Cortex of kidney (tissue), 1 donor: Measurements from ENCODE around the gene CD48.
"Not testable (repeated sequence)": the region's sequence is repeated elsewhere in the genome, so short reads cannot be mapped to it uniquely, and the experiment has no call there.

Source experiments
- DNase-seq: peaks from one replicate; lab custom pipeline; 2025; lab: John Stamatoyannopoulos, UW

CD48 gene

DNA sequence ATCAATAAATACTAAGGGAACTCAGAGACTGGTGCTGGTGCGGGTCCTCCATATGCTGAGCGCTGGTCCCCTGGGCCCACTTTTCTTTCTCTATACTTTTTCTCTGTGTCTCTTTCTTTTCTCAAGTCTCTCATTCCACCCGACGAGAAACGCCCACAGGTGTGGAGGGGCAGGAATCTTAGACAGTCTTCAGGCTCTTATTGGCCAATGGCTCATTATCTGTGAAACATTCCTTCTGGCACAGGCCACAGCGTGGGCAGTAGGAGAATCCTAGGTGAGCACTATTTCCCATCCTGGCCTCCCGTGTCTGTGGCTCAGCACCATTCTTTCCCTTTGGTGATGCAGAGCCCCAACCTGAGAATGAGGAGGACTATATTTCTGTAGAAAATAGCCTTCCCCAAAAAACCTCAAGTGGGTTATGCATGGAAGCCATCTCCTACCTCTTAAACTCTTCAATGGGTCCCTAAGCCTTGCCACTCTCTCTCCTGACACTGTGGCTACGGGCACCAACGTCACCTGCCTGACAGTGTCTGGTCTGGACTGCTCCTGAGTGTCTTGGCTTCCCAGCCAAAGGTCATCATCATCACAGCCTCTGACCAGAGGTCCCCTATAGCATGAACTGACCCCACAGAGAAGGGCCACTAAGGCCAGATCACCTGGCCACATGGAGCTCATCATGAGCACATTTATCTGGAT is 58.5 kb downstream of the CD48 start:
- DNase-seq: no peak

DNA sequence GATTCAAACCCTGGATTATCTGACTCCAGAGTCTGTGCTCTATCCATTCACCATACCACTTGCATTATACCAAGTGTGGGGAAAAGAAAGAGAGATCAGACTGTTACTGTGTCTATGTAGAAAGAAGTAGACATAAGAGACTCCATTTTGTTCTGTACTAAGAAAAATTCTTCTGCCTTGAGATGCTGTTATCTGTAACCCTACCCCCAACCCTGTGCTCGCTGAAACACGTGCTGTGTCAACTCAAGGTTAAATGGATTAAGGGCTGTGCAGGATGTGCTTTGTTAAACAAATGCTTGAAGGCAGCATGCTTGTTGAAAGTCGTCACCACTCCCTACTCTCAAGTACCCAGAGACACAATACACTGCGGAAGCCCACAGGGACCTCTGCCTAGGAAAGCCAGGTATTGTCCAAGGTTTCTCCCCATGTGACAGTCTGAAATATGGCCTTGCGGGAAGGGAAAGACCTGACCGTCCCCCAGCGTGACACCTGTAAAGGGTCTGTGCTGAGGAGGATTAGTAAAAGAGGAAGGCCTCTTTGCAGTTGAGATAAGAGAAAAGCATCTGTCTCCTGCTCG is 59.5 kb downstream of the CD48 start:
- DNase-seq: not testable (repeated sequence)

DNA sequence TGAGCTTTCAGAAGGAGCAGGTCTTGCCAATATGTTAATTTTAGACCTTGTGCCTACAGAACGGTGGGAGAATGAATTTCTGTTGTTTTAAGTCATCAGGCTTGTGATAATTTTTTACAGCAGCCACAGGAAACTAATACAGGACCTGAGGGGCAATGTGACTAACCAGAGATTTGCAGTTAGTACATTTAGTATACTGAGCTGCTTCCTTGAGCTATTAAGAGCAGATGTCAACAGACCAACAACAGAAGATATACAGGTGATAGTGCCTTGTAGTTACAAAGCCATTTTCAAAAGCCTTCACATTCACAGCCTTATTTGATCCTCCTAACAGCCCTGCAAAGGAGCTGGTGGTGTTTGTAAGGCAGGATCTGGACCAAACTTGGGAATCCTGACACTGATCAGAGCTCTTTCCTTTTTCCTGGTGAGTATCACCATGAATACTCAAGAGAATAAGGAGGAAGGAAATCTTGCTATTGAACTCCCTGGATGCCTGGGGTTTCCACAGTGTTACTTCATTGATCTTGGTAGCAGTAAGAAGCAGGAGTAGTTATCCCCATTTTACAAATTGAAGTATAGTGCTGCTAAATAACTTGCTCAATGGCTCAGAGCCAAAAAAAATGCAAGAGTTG is 60.1 kb downstream of the CD48 start:
- no peak for DNase-seq

DNA sequence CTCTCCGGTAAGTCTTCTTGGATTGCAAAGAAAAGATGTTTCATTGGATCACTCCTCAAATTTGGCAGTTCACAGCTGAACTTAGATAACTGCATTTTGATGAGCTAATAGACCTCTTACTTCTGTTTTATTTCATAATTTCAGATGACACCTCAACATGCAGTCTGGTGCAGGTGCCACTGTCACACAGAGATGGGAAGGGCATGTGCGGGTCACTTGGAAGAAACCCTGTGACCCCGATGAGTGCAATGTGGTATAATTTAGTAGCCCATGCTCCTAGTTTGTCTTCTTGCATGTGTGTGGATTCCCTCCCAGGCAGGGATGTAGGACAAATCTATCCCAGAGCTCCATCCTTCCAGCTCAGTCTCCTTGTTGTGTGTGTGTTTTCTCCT is 64.3 kb downstream of the CD48 start:
- DNase-seq: no peak

DNA sequence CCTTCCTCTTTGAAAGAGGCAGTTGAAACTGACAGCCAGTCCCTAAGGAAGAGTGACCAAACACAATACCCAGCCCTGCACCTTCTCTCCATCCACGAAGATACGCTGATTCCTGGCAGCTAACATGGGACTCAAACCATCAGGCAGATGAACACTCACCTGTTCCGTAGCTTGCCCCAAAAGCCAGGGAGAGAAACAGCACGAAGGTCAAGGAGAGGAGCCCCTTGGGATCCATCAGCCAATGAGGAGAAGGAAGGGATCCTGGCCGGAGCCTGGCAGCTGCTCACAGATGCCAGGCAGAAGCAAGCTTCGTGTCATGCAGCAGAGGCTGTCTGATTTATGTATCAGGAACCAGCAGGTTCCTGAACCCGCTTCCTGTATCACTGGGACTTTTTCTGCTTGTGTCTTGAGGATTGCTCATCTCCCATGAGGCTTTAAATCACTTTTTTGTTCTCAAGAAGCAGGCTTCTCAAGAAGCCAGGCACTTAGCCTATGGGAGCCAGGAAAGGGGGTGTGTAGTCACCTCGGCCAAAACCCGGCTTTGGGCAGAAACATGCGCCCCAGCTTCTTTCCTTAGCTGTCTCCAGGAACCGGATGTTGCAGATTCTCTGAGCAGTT is 64.8 kb downstream of the CD48 start, which contains the start of gene SLAMF1:
Gene SLAMF1 (minus strand): TSS at position 334 of the 618 bp plus-strand sequence. CDS start 99 bp downstream, at position 235.
- DNase-seq: no peak

DNA sequence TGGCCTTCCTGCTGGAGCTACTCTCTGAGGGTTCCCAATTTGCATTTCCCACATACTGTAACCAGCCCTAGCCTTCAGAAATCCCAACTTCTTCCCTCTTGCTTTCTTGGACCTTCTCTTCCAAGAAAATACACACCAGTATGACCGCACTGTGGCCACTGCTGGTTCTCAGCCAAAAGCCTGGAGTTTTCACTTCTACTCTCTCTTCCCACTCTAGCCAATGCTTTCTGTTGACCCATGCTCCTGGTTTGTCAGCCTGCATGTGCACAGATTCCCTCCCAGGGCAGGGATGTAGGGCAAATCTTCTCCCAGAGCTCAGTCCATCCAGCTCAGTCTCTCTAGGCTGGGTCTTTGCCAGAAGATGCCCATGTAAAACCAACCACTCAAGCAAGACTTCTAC is 65.4 kb downstream of the CD48 start:
- DNase-seq: no peak

DNA sequence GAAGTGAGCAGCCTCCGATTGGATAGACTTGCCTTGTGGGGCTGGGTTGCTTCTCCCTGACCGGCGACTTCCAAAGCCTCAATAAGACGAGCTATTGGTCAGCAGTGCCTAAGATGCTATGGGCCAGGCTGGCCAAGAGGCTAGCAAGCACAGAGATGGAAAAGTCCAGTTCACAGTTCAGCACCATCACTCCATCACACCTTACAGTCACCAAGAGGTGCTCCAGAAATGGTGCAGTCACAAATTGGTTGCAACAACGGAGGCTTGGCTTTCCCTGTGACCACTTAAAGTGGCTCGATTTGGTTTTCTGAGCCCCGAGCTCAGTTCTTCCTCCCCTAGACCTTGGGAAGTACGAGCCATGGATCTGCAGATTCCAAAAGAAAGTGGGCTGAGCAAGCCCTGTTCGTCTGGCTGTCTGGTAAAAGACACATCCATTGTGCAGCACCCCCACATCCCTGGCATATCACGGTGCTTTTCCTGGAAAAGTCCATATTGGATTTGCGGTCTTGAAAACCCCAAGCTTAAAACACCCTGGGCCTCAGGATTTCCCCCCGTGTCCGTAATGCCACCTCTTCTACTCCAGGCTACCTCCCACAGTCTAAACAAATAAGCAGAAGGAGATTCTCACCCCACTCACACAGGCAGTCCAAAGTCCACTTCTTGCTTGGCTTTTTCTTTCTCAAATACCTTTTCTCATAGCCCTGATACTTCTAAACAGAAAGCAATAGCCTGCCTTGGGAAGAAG is 66.1 kb downstream of the CD48 start:
- no peak for DNase-seq

DNA sequence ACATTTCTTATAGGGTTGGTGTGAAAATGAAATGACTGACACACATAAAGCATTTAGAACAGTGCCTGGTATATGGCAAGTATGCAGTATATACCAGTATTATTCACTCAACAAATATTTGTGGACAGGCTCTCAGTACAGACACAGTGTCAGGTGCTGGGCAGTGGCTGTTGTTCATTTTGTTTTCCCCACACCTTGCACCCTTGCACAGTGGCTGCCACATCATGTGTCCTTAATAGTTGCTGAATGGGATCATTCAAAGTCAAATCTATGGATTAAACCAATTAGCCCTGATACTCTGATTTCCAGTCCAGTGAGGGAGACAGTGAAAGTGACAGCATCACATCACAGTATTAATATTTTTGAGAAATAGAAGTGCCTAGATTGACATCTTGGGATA is 67.2 kb downstream of the CD48 start:
- no peak for DNase-seq

DNA sequence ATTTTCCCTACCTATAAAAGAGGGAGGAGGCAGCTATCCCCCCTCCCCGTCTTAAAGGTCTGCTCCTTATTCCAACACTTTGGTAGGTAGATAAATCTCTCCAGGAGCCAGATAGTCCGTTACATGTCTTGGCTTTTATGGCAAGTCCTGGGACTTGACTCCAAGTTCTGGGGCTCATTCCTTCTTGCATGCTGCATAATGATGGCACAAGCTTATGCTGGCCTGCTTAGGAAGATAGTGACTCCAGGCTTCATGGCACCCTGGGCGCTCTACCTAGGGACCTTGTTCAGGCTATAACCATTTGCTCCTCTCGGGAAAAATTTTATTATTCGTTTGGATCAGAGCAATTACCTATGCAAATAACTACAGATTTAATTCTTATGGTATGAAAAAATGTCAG is 68.5 kb downstream of the CD48 start:
- no peak for DNase-seq

DNA sequence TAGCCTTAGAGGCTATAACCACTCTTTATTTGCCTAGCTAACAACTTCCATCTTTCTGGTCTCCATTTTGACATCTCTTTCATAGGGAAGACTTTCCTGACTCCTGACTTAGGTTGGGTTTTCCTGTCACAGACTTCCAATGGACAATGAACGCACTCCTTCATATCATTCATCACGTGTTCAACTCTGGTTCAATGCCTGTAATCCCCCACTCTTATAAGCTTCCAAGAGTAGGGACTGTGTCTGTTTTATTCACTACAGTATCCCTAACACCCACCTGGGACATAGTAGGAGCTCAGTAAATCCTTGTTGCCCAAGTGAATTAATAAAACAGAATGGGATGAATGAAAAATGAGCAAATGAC is 69.4 kb downstream of the CD48 start:
- no peak for DNase-seq

DNA sequence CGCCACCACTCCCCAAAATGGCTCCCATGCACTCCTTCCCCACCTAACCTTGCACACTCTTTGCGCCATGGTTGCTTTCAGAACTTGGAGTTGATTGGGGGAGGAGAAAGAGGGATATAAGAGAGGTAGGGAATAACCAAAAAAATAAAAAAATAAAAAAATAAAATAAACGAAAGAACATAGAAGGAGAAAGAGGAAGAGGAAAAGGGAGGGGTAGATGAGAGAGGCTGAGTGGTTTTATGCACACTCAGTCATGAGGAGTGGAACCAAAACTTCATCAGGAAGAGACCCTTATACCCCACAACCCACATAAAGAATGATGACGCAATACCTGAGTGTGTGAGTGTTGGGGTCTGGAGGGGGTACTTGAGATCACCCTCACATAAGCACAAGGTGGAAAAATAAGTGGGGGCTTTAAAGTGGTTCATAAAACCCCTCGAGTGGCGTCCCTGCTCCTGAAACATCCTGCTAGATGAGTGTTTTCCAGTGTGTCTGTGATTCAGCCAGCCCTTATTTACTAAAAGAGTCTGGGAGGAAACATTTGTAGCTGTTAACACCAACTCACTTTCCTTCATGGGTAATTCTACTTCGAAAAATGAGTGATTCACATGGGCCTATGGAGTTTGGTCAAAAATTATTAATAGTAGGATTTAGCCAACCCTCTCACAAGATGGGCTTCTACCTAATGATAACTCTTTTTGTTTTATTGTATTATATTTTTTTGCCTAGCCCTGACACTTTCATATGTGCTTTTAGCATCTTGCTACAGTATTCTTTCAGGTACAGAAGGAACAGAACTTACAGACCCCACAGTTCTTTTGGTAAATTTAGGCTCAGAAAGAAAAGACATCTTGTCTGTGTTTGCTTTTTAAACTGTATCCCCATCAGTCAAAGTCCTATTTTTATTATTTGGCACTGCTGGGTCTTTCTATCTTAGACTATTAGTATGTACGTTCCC is 70.0 kb downstream of the CD48 start:
- no peak for DNase-seq

DNA sequence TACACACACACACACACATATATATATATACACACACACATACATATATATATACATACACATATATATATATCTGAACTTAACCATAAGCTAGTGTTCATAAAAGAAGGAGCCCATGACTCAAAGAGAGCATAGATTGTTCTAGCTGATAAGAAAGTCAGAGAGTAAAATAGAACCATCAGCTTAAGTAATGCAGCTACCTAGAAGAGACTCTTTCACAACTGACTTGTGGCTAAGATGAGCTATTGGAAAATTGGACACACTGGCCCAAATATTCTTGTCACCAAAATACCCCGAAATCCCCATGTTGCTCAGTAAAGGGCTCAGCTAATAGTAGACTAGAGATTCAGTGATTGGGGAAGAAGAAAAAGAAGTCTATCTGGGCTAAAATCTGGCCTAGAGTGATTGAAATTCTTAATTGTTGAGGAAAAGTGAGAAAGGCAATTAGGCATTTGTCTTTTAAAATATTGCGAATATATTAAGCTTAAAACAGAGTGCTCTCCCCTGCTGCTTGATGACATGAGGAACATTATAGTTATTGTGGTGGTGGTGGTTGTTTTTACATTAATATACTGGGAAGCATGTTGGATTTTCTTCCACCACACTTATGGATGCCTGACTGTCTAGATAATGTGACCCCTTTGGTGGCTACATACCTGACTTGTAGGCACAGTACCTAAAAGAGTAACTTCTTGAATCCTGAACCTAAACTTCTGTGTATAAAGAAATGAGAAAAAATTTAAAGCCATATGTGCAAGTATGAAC is 71.1 kb downstream of the CD48 start:
- no peak for DNase-seq

DNA sequence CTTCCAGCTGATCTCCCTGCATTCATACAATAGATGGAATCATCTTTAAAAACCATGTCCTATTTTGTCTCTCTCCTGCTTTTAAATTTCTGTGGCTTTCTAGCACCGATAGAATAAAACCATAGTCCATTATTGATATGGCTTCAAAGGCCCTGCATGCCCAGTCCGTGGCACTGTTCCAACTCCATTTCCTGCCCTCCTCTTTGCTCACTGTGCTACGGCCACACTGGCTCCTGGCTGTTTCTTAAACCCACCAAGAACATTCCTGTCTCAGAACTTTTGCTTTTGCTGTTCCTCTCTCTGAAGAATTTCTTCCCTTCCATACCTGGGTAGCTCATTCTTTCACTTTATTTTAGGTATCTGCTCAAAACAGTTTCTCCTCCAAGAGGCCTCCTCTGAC is 72.0 kb downstream of the CD48 start:
- DNase-seq: no peak

DNA sequence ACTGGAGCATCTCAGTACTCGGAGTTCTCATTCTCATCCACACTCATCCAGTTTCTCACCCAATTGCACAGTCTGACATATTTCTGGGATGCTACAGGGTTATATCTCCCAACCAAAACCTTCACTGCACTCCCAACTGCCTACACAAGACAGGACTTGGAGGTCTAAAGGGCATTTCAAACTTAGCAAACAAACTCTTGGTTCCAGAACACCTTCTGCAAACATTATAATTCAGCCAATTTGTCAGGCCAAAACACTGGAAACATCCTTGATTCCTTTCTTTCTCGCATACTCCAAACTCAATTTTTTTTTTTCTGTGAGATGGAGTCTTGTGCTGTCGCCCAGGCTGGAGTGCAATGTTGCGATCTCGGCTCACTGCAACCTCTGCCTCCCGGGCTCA is 72.7 kb downstream of the CD48 start:
- no peak for DNase-seq

DNA sequence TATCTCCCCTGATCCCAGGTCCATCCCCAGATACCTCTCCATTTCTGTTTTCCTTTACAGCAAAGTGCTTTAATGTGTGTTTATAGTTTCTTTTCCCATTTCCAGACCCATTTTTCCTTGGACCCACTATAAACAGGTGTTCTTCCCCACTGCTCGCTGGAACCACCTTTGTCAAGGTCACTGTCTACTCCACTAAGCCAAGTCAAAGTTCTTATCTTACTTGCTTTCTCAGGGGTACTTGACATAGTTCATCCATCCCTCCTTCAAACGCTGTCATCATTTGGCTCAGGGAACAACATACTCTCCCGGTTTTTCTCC is 73.1 kb downstream of the CD48 start:
- no peak for DNase-seq

DNA sequence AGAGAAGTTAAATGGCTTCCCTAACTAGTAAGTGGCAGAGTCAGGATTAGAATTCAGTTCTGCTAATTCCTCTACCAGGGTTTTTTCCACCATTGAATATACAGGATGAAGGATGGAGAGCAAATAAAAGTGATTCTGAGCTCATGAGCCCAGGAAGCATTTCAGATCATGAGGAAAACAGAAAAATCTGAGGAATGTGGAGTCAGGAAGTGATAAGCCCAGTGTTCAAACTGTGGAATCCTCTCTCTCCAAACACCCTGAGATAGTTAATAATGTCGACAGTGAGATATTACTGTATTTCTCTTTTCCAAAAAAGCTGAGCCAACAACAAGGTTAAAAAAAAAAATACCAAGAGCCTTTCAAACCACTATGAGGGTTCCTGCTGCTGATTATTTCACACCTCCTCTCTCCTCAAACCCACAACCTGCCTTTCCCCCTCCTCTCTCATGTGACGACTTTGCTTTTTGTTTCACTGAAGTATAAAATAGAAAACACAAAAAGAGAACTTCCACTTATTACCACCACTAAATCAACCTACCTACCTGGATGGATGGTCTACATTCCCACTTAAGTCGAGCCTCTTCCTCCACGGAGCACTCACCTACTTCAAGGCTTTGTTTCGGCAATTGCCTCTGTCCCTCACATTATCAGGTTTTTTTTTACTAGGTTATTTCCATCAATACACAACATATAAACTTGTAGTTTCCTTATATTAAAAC is 73.6 kb downstream of the CD48 start:
- no peak for DNase-seq

DNA sequence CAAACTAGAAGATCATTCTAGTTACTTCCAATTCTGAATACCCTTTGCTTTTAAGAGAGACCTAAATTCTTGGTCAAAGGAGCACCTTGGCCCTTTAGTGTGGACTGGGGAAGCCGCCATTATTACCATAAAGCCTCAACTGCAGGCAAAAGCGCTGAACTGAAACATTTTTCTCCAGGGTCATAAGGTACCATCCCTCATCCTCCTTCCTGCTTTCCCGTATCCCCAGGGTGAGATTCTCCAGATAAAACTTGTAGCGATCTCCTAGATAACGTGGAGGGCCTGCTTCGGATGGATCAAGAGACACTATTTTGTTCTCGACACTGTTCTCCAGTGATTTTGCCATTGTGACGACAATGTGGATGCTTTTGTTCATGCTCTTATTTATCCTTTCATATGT is 74.6 kb downstream of the CD48 start:
- no peak for DNase-seq

DNA sequence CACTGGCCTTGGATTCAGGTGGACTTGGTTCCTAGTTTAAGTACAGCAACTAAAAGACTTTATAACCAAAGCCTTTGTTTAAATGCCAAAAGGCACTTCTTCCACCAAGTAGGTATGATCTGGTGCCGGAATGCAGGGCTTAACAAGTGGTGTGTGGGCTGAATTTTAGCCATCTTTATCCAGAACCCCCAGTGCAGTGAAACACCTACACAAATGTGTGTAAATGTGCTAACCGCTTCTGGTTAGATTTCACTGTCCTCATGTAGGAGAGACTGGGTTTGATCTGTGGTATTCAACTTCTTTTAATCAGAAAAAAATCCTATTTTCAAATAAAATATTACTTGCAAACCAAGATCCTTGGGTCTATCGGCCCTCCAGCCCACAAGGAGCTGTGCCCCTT is 75.1 kb downstream of the CD48 start:
- no peak for DNase-seq

DNA sequence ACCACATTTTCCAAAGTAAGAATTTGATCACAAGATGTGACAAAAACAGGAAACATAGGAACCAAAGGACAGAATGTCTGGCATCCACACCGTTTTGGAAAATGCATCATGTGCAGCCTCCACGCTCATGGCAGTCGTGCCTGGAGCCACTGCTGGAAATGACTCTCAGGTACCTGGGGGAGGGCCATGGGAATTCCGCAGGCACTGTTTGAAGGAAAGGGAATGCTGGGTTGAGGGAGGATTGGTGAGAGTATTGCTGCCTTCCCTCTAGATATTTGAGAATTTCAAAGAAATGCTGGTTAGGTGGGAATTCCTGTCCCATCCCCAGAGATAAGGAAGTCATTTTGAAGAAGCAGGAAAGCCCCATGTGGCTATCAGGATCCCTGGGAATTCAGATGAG is 75.5 kb downstream of the CD48 start:
- DNase-seq: no peak
